Esophagus muscularis mucosa (tissue), 4 donors: ENCODE data around the gene TMEM63C. TPM values are rescaled to one million over a fixed set of nuclear protein-coding genes. Genes with fewer than 3 reads are reported as not detected.
"Not testable (repeated sequence)": the region's sequence is repeated elsewhere in the genome, so short reads cannot be mapped to it uniquely, and the experiment has no call there.

Experiments used
- DNase-seq: peaks from one replicate; pipeline ENCODE4 v3.0.0-alpha.2; 2017; ENCODE audit errors: extremely low spot score
- H3K27ac ChIP-seq, 4 donors: fragments of 200-600 bp; sonication (generic); replicated peaks in 1 of 4; 1 replicate in 3 of 4; 2 replicates in 1 of 4; pipeline ENCODE4 v1.5.1; 2016 to 2019; ENCODE audit warnings: mild to moderate bottlenecking in 1 of 4
- H3K27me3 ChIP-seq, 4 donors: fragments of 200-600 bp; sonication (generic); one replicate each; pipeline versions ENCODE4 v1.5.1 to v1.6.0; 2016 to 2019
- H3K36me3 ChIP-seq, 4 donors: fragments of 200-600 bp; sonication (generic); one replicate each; pipeline ENCODE4 v1.5.1; 2016 to 2019
- H3K4me1 ChIP-seq, 4 donors: fragments of 200-600 bp; sonication (generic); one replicate each; pipeline ENCODE4 v1.5.1; 2016 to 2019
- H3K4me3 ChIP-seq, 4 donors: fragments of 200-600 bp; sonication (generic); 1 replicate in 2 of 4; 2 replicates in 2 of 4; pipeline ENCODE4 v1.5.1; 2016 to 2019; ENCODE audit warnings: mild to moderate bottlenecking in 4 of 4, moderate library complexity in 1 of 4
- H3K9me3 ChIP-seq, 4 donors: fragments of 200-600 bp; sonication (generic); 1 replicate in 3 of 4; 2 replicates in 1 of 4; pipeline ENCODE4 v1.5.1; 2016 to 2019
- EP300 ChIP-seq: sonication (generic); formaldehyde crosslinking; IDR thresholded peaks from one replicate; pipeline ENCODE4 v1.6.1; 2017; ENCODE audit warnings: antibody characterized with exemption
- POLR2A ChIP-seq: fragments of 450-650 bp; IDR thresholded peaks from one replicate; pipeline ENCODE4 v1.6.1; 2017; ENCODE audit warnings: antibody characterized with exemption, moderate library complexity, mild to moderate bottlenecking, low read depth
- POLR2AphosphoS5 ChIP-seq, 2 donors: sonication (generic); formaldehyde crosslinking; IDR thresholded peaks; one replicate each; pipeline ENCODE4 v1.6.1; 2017; ENCODE audit warnings: antibody characterized with exemption in 2 of 2
- WGBS: methylation state at CpG from one replicate; pipeline ENCODE4 v1.1.5; 2018; 5-methylcytosine and 5-hydroxymethylcytosine counted together
- intact Hi-C: fragments of 100-400 bp; cut with DNase I; formaldehyde crosslinking; loops from one replicate; pipeline ENCODE4 v1.15.1; 2023
- total RNA-seq, 4 donors: library from RNA; depleted of rRNA; stranded (reverse); fragments of >200 nt; gene quantifications; one replicate each; pipeline versions ENCODE4 v1.1.0 to v1.2.1, GENCODE V29; 2016
- TF ChIP-seq, protein P1 (sequence below), 3 experiments: fragments of 200-600 bp in 2 of 3; fragments of 450-650 bp in 1 of 3; sonication (generic) in 2 of 3; IDR thresholded peaks; one replicate each; pipeline ENCODE4 v1.5.1; 2017 to 2019; ENCODE audit warnings: antibody characterized with exemption in 3 of 3, mild to moderate bottlenecking in 2 of 3, moderate library complexity in 1 of 3

The TMEM63C gene
- total RNA-seq, 4 donors from 2014 or later: 0.83 to 5.0 (median 1.1) TPM

DNA sequence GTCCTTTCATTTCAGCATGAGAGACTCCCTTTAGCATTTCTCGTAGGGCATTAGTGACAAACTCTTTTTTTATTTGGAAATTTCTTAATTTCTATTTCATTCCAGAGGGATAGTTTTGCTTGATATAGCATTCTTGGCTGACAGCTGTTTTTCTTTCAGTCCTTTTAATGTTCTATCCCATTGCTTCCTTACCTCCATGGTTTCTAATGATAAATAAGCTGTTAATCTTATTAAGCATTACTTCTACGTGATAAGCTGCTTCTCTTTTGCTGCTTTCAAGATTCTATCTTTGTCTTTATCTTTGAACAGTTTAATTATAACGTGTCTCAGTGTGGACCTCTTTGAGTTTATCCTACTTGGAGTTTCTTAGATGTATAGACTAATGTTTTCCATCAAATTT lies 11.6 kb upstream of the TMEM63C start:
- Histone ChIP-seq H3K27ac (no peak overlapping the region), H3K36me3 (no peaks in the 10 kb centered on the region), H3K27me3 (no peaks in the 10 kb centered on the region), H3K4me1 (no peaks in the 10 kb centered on the region), H3K9me3 (peaks cover 0 to 20% (median 15%) of the 10 kb centered on the region in 4 donors), H3K4me3 (no peak overlapping the region)
- 65% methylated on average over 3 of the region's 3 CpGs for WGBS
- DNase-seq: no peak
- intact Hi-C loops: no loop called here
- TF ChIP-seq POLR2AphosphoS5 (IDR thresholded peaks at IDR 0.05) (no peak), POLR2A (no peak), EP300 (no peak)
- TF ChIP-seq, protein P1, sequence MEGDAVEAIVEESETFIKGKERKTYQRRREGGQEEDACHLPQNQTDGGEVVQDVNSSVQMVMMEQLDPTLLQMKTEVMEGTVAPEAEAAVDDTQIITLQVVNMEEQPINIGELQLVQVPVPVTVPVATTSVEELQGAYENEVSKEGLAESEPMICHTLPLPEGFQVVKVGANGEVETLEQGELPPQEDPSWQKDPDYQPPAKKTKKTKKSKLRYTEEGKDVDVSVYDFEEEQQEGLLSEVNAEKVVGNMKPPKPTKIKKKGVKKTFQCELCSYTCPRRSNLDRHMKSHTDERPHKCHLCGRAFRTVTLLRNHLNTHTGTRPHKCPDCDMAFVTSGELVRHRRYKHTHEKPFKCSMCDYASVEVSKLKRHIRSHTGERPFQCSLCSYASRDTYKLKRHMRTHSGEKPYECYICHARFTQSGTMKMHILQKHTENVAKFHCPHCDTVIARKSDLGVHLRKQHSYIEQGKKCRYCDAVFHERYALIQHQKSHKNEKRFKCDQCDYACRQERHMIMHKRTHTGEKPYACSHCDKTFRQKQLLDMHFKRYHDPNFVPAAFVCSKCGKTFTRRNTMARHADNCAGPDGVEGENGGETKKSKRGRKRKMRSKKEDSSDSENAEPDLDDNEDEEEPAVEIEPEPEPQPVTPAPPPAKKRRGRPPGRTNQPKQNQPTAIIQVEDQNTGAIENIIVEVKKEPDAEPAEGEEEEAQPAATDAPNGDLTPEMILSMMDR (IDR thresholded peaks at IDR 0.05): no peak

DNA sequence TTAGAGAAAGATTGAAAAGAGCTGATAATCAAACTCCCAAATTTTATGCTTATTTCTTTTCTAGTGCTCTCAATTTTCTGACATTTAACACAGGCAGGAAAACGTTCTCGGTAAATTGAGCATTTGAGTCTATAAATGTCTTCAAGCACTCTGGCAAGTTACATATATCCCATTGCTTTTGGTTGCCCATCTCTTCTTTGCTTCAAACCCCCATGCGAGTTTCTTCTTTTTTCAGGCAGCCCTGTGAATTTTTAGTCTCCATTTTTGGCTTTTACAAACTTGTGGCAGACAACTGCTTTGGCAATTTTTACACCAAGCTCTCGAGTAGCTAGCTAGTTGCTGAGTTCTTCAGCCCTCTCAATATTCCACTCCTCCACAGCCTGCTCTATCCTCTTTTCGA lies 8.7 kb upstream of the TMEM63C start:
- WGBS: 84% methylated on average over 5 of the region's 5 CpGs
- no peaks in the 10 kb centered on the region for H3K36me3 ChIP-seq
- H3K27ac ChIP-seq: no peak overlapping the region
- no peaks in the 10 kb centered on the region for H3K4me1 ChIP-seq
- TF ChIP-seq POLR2A (no peak), POLR2AphosphoS5 (IDR thresholded peaks at IDR 0.05) (no peak), EP300 (no peak)
- TF ChIP-seq, protein P1 (IDR thresholded peaks at IDR 0.05): no peak
- H3K27me3 ChIP-seq: peaks cover 0 to 7% (median 0%) of the 10 kb centered on the region in 4 donors
- intact Hi-C loops: no loop called here
- H3K9me3 ChIP-seq: peaks cover 0 to 20% (median 15%) of the 10 kb centered on the region in 4 donors
- DNase-seq: no peak
- H3K4me3 ChIP-seq: no peak overlapping the region

DNA sequence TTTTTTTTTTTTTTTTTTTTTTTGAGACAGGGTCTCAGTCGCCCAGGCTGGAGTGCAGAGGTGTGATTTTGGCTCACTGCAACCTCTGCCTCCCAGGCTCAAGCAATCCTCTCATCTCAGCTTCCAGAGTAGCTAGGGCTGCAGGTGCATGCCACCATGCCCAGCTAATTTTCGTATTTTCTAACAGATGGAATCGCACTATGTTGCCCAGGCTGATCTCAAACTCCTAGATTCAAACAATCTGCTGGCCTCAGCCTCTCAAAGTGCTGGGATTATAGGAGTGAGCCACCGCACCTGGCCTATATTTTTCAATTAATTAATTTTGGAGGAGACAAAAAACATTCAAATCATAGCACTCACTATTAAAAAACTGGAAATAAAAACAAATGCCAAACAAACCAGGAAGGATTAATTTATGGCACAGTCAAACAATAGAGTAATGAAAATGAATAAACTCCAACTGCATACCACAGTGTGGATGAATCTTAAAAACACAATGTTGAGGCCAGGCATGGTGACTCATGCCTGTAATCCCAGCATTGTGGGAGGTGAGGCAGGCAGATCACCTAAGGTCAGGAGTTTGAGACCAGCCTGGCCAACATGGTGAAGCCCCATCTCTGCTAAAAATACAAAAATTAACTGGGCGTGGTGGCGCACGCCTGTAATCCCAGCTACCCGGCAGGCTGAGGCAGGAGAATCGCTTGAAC lies 7.5 kb upstream of the TMEM63C start:
- H3K4me3 ChIP-seq, H3K36me3 ChIP-seq, H3K4me1 ChIP-seq, H3K27ac ChIP-seq, DNase-seq, intact Hi-C loops: not testable (repeated sequence)
- peaks cover 0 to 12% (median 0%) of the 10 kb centered on the region in 4 donors for H3K27me3 ChIP-seq
- whole genome bisulfite sequencing: 95% methylated on average over 9 of the region's 9 CpGs
- peaks cover 0 to 20% (median 15%) of the 10 kb centered on the region in 4 donors for H3K9me3 ChIP-seq

DNA sequence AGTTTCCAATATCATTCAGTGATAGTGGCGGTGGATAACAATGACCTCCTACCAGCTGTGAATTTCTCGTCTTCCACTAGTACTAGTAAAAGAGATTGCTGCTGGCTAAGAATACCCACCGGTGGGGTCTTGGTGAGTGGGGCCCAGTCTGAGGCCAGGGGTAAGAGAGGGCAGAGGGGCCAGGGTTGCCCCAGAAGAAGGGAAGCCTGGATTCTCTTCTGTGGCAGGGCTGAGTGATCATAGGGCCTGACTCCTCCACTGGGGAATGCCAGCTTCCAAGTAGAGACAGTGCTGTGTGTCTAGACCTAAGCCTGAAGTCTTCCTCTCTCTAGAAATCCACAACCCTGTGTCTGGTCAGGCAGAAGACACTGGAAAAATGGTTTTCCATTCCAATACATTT lies 5.8 kb upstream of the TMEM63C start:
- no peak for DNase-seq
- Histone ChIP-seq H3K4me1 (no peaks in the 10 kb centered on the region), H3K27ac (no peak overlapping the region), H3K4me3 (no peak overlapping the region), H3K36me3 (no peaks in the 10 kb centered on the region), H3K27me3 (peaks cover 0 to 28% (median 0%) of the 10 kb centered on the region in 4 donors), H3K9me3 (peaks cover 0 to 5% (median 2%) of the 10 kb centered on the region in 4 donors)
- intact Hi-C loops: no loop called here
- 75% methylated on average over 3 of the region's 3 CpGs for WGBS
- TF ChIP-seq, protein P1 (IDR thresholded peaks at IDR 0.05): no peak
- TF ChIP-seq EP300 (no peak), POLR2A (no peak), POLR2AphosphoS5 (IDR thresholded peaks at IDR 0.05) (no peak)

DNA sequence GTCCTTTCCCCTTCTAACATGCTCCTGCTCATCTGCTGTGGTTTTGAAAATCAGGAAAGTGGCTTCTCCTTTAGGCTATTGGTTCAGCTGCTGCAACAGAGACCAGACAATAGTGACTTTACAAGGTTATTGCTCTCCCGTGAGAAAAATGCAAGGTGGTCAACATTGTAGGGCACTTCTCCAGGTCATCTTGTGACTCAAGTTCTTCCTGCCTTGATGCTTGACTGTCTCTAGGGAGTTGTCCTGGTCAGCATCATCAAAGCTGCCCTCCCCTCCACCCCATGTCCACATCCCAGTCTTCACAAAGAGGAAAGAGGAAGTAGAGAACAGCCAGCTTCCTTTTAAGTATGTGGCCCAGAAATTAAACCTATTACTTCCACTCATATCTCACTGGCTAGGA lies 3.9 kb upstream of the TMEM63C start:
- WGBS: 53% methylated on average over 1 of the region's 1 CpG
- H3K27me3 ChIP-seq: peaks cover 0 to 47% (median 16%) of the 10 kb centered on the region in 4 donors
- H3K27ac ChIP-seq: no peak overlapping the region
- DNase-seq: no peak
- no peaks in the 10 kb centered on the region for H3K36me3 ChIP-seq
- TF ChIP-seq EP300: no peak
- TF ChIP-seq, protein P1 (IDR thresholded peaks at IDR 0.05): no peak
- TF ChIP-seq POLR2A: no peak
- TF ChIP-seq POLR2AphosphoS5 (IDR thresholded peaks at IDR 0.05): no peak
- no peak overlapping the region for H3K4me3 ChIP-seq
- H3K9me3 ChIP-seq: no peaks in the 10 kb centered on the region
- intact Hi-C loops: no loop called here
- peaks cover 0 to 13% (median 12%) of the 10 kb centered on the region in 4 donors for H3K4me1 ChIP-seq
